ENCODE results near the gene SAMM50. TPM values are rescaled to one million over a fixed set of nuclear protein-coding genes. Genes with fewer than 3 reads are reported as not detected.
A peak's percentile ranks its signal among the peaks of the same experiment; 100 is the strongest.

Gene SAMM50
- total and polyA plus RNA-seq, 5 donors from 2014 or later = 25.1 to 96.4 (median 75.6) TPM

GRCh38 chr22:44030051-44030701 lies 74.9 kb downstream of the SAMM50 start:
- Mint-ChIP-seq H3K4me1 (peaks cover 16 to 63% (median 38%) of the 10 kb centered on the region in 4 donors), H3K27me3 (no peaks in the 10 kb centered on the region), H3K4me3 (no peak overlapping the region), H3K9me3 (no peaks in the 10 kb centered on the region), H3K36me3 (no peaks in the 10 kb centered on the region), H3K27ac (peak overlapping the region in 2 of 3 donors; percentile 90 to 92)
- Histone ChIP-seq H3K27ac (ENCODE audit: insufficient read depth, low read length, poor library complexity, severe bottlenecking) (peak overlapping the region; percentile 62), H3K4me3 (ENCODE audit: low read depth, low read length) (no peak overlapping the region), H3K27me3 (ENCODE audit: control insufficient read depth, insufficient read depth, low read length) (no peaks in the 10 kb centered on the region), H3K36me3 (ENCODE audit: control insufficient read depth, insufficient read depth, low read length) (no peaks in the 10 kb centered on the region), H3K9me3 (ENCODE audit: control insufficient read depth in 2 of 2, low read length in 2 of 2) (no peaks in the 10 kb centered on the region), H3K4me1 (ENCODE audit: control insufficient read depth, insufficient read depth, low read length, poor library complexity, severe bottlenecking) (peaks cover 45% of the 10 kb centered on the region)
- ATAC-seq (ENCODE audit: low read depth in 2 of 2) (no peak), DNase-seq (no peak)

DNA sequence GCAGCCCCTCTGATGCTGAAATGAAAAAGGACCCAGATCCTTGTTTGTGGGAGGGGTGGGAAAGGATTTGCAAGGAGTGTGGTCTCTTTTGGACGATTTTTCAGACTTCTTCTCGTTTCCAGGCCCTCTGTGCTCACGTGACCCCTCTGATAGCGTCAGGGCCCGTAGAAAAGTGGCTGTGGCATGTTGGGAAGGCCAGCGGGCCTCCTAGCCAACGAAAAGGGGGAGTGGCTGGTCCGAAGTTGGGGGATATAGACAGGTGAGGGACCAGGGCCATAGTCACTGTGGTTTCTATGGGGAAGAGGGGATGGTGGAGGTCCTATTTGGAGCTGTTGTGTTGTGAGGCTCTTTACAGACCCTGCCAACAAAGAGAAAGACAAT lies 75.5 kb downstream of the SAMM50 start:
- Mint-ChIP-seq H3K27ac (peak overlapping the region; percentile 90 to 97 (median 92)), H3K4me3 (peak overlapping the region; percentile 20 to 86 (median 79)), H3K27me3 (no peaks in the 10 kb centered on the region), H3K4me1 (peaks cover 13 to 57% (median 36%) of the 10 kb centered on the region in 4 donors), H3K9me3 (peaks cover 0 to 1% (median 0%) of the 10 kb centered on the region in 7 donors), H3K36me3 (no peaks in the 10 kb centered on the region)
- ATAC-seq (ENCODE audit: low read depth in 2 of 2) (no peak), DNase-seq (no peak)
- Histone ChIP-seq H3K27ac (ENCODE audit: insufficient read depth, low read length, poor library complexity, severe bottlenecking) (peak overlapping the region; percentile 62), H3K36me3 (ENCODE audit: control insufficient read depth, insufficient read depth, low read length) (no peaks in the 10 kb centered on the region), H3K9me3 (ENCODE audit: control insufficient read depth in 2 of 2, low read length in 2 of 2) (no peaks in the 10 kb centered on the region), H3K4me1 (ENCODE audit: control insufficient read depth, insufficient read depth, low read length, poor library complexity, severe bottlenecking) (peaks cover 40% of the 10 kb centered on the region), H3K27me3 (ENCODE audit: control insufficient read depth, insufficient read depth, low read length) (no peaks in the 10 kb centered on the region), H3K4me3 (ENCODE audit: low read depth, low read length) (peak overlapping the region; percentile 61)

- H3K9me3 ChIP-seq (ENCODE audit: control insufficient read depth in 2 of 2, low read length in 2 of 2) = no peaks in the 10 kb centered on the region
- Mint-ChIP-seq H3K4me3 (peak overlapping the region; percentile 41 to 86 (median 79)), H3K36me3 (no peaks in the 10 kb centered on the region), H3K27me3 (no peaks in the 10 kb centered on the region), H3K4me1 (peaks cover 13 to 51% (median 32%) of the 10 kb centered on the region in 4 donors), H3K27ac (peak overlapping the region; percentile 90 to 97 (median 92)), H3K9me3 (peaks cover 0 to 1% (median 0%) of the 10 kb centered on the region in 7 donors)
- H3K36me3 ChIP-seq (ENCODE audit: control insufficient read depth, insufficient read depth, low read length) = no peaks in the 10 kb centered on the region
- H3K4me3 ChIP-seq (ENCODE audit: low read depth, low read length) = peak overlapping the region; percentile 61
- peak overlapping the region; percentile 62 for H3K27ac ChIP-seq (ENCODE audit: insufficient read depth, low read length, poor library complexity, severe bottlenecking)
- H3K27me3 ChIP-seq (ENCODE audit: control insufficient read depth, insufficient read depth, low read length) = no peaks in the 10 kb centered on the region
- DNase-seq (peak in 2 of 3 donors; percentile 15 to 68), ATAC-seq (ENCODE audit: low read depth in 2 of 2) (peak in 1 of 2 donors; percentile 44)
- peaks cover 33% of the 10 kb centered on the region for H3K4me1 ChIP-seq (ENCODE audit: control insufficient read depth, insufficient read depth, low read length, poor library complexity, severe bottlenecking)
Measured at GRCh38 chr22:44031158-44031952, 76.1 kb downstream of the SAMM50 start.

DNA sequence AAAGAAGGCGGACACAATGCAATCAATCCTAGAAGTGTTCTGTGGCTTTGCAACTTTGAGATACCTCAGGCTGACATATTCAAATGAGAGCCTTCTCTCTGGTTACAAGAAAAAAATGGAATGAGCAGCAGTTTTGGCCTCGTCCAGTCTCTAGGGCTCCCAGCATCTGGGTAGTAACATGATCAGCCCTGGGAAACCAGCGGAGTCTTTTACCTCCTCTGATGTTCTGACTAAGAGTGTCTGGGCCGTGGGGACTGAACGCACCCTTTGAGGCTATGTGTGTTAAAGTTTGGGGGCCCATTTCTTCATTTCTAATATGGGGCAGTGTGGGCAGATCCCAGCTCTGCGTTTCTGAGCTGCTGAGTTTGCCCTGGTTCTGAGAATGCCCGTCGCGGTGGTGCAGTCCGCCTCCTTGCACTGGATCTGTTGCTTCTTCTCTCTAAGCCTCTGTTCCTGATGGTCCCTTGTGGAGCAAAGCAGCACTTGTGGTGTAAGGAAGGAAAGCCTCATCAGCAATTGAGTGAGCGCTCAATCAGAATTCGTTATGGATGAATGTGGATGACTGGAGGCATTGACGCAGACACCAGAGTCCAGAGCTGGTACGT lies 77.0 kb downstream of the SAMM50 start:
- H3K9me3 ChIP-seq (ENCODE audit: control insufficient read depth in 2 of 2, low read length in 2 of 2) = no peaks in the 10 kb centered on the region
- no peaks in the 10 kb centered on the region for H3K27me3 ChIP-seq (ENCODE audit: control insufficient read depth, insufficient read depth, low read length)
- H3K4me1 Mint-ChIP-seq = peaks cover 9 to 42% (median 28%) of the 10 kb centered on the region in 4 donors
- no peak for DNase-seq
- H3K4me1 ChIP-seq (ENCODE audit: control insufficient read depth, insufficient read depth, low read length, poor library complexity, severe bottlenecking) = peaks cover 25% of the 10 kb centered on the region
- H3K4me3 ChIP-seq (ENCODE audit: low read depth, low read length) = peak overlapping the region; percentile 61
- H3K36me3 ChIP-seq (ENCODE audit: control insufficient read depth, insufficient read depth, low read length) = no peaks in the 10 kb centered on the region
- H3K4me3 Mint-ChIP-seq = peak overlapping the region in 2 of 4 donors; percentile 21 to 41
- no peak overlapping the region for H3K27ac ChIP-seq (ENCODE audit: insufficient read depth, low read length, poor library complexity, severe bottlenecking)
- H3K9me3 Mint-ChIP-seq = peaks cover 0 to 1% (median 0%) of the 10 kb centered on the region in 7 donors
- H3K27me3 Mint-ChIP-seq = no peaks in the 10 kb centered on the region
- no peak for ATAC-seq (ENCODE audit: low read depth in 2 of 2)
- H3K36me3 Mint-ChIP-seq = no peaks in the 10 kb centered on the region
- H3K27ac Mint-ChIP-seq = peak overlapping the region in 2 of 3 donors; percentile 90 to 92

- ATAC-seq (ENCODE audit: low read depth in 2 of 2) (no peak), DNase-seq (no peak)
- peaks cover 9 to 33% (median 22%) of the 10 kb centered on the region in 4 donors for H3K4me1 Mint-ChIP-seq
- peaks cover 0 to 1% (median 0%) of the 10 kb centered on the region in 7 donors for H3K9me3 Mint-ChIP-seq
- Histone ChIP-seq H3K4me3 (ENCODE audit: low read depth, low read length) (no peak overlapping the region), H3K27ac (ENCODE audit: insufficient read depth, low read length, poor library complexity, severe bottlenecking) (no peak overlapping the region), H3K36me3 (ENCODE audit: control insufficient read depth, insufficient read depth, low read length) (no peaks in the 10 kb centered on the region), H3K27me3 (ENCODE audit: control insufficient read depth, insufficient read depth, low read length) (no peaks in the 10 kb centered on the region), H3K9me3 (ENCODE audit: control insufficient read depth in 2 of 2, low read length in 2 of 2) (no peaks in the 10 kb centered on the region), H3K4me1 (ENCODE audit: control insufficient read depth, insufficient read depth, low read length, poor library complexity, severe bottlenecking) (peaks cover 21% of the 10 kb centered on the region)
- no peak overlapping the region for H3K4me3 Mint-ChIP-seq
- H3K36me3 Mint-ChIP-seq = no peaks in the 10 kb centered on the region
- no peak overlapping the region for H3K27ac Mint-ChIP-seq
- H3K27me3 Mint-ChIP-seq = no peaks in the 10 kb centered on the region
Measured at GRCh38 chr22:44033287-44033686, 78.0 kb downstream of the SAMM50 start.

GRCh38 chr22:44033694-44034093 lies 78.5 kb downstream of the SAMM50 start:
- ATAC-seq (ENCODE audit: low read depth in 2 of 2) (no peak), DNase-seq (no peak)
- no peak overlapping the region for H3K27ac ChIP-seq (ENCODE audit: insufficient read depth, low read length, poor library complexity, severe bottlenecking)
- H3K27ac Mint-ChIP-seq = no peak overlapping the region
- H3K27me3 Mint-ChIP-seq = no peaks in the 10 kb centered on the region
- H3K9me3 ChIP-seq (ENCODE audit: control insufficient read depth in 2 of 2, low read length in 2 of 2) = no peaks in the 10 kb centered on the region
- no peaks in the 10 kb centered on the region for H3K36me3 Mint-ChIP-seq
- no peak overlapping the region for H3K4me3 Mint-ChIP-seq
- H3K36me3 ChIP-seq (ENCODE audit: control insufficient read depth, insufficient read depth, low read length) = no peaks in the 10 kb centered on the region
- H3K4me1 Mint-ChIP-seq = peaks cover 9 to 29% (median 19%) of the 10 kb centered on the region in 4 donors
- H3K9me3 Mint-ChIP-seq = peaks cover 0 to 1% (median 0%) of the 10 kb centered on the region in 7 donors
- H3K4me3 ChIP-seq (ENCODE audit: low read depth, low read length) = no peak overlapping the region
- no peaks in the 10 kb centered on the region for H3K27me3 ChIP-seq (ENCODE audit: control insufficient read depth, insufficient read depth, low read length)
- H3K4me1 ChIP-seq (ENCODE audit: control insufficient read depth, insufficient read depth, low read length, poor library complexity, severe bottlenecking) = peaks cover 21% of the 10 kb centered on the region

DNA sequence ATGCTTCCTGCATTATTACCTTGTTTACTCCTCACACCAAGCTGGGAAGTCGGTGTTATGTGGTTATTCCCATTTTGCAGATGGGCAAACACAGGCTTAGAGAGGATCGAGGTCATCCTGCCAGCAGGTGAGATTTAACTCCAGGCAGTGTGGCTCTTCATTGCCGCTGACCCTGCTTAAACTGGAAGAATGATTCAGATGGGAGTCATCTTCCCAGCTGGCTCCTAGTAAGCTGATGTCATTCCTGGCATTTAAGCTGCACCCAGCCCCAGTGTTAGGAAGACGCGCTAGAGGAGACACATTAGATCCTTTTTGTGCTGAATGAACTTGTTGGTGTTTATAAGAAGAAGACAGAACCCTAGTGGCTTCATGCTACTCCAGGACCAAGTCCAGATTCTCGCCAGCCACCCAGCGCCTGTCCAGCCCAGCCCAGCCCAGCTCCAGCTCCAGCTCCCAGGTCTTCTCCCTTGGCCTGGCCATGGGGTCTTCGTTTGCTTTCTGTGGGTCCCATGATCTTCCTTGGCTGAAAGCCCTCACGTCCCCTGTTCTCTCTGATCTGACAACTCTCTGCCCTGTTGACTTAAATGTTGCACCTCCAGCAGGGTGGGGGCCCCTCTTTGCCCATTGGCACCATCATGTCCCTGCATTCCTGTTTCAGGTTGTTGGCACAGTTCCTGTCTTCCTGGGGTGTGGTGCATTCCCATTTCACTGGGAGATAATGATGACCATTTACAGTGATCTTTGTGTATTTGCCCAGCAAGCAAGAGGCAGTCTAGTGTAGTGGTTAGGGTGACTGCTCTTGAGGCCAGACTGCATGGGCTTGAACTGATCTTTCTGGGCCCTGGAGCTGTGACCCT lies 82.5 kb downstream of the SAMM50 start:
- peaks cover 0 to 1% (median 0%) of the 10 kb centered on the region in 7 donors for H3K9me3 Mint-ChIP-seq
- no peak overlapping the region for H3K4me3 Mint-ChIP-seq
- ATAC-seq (ENCODE audit: low read depth in 2 of 2) (no peak), DNase-seq (no peak)
- no peaks in the 10 kb centered on the region for H3K9me3 ChIP-seq (ENCODE audit: control insufficient read depth in 2 of 2, low read length in 2 of 2)
- no peak overlapping the region for H3K27ac ChIP-seq (ENCODE audit: insufficient read depth, low read length, poor library complexity, severe bottlenecking)
- H3K36me3 Mint-ChIP-seq = peaks cover under 1% of the 10 kb centered on the region
- no peaks in the 10 kb centered on the region for H3K36me3 ChIP-seq (ENCODE audit: control insufficient read depth, insufficient read depth, low read length)
- H3K27ac Mint-ChIP-seq = no peak overlapping the region
- H3K4me1 Mint-ChIP-seq = peaks cover 0 to 15% (median under 1%) of the 10 kb centered on the region in 4 donors
- no peaks in the 10 kb centered on the region for H3K4me1 ChIP-seq (ENCODE audit: control insufficient read depth, insufficient read depth, low read length, poor library complexity, severe bottlenecking)
- no peaks in the 10 kb centered on the region for H3K27me3 ChIP-seq (ENCODE audit: control insufficient read depth, insufficient read depth, low read length)
- no peak overlapping the region for H3K4me3 ChIP-seq (ENCODE audit: low read depth, low read length)
- H3K27me3 Mint-ChIP-seq = no peaks in the 10 kb centered on the region
